Stimulated activated CD8-positive, alpha-beta memory T cell treated with anti-CD3 and anti-CD28 coated beads, Interleukin-15, amount 100 ng/mL, for 4 hours (primary cell): ENCODE results near the gene SERPINB2.
"Not testable (repeated sequence)": the region's sequence is repeated elsewhere in the genome, so short reads cannot be mapped to it uniquely, and the experiment has no call there.

ENCODE experiments used
- DNase-seq, 2 donors: peaks; one replicate each; pipeline ENCODE4 v3.0.0-alpha.2; 2020; ENCODE audit warnings: low read depth in 2 of 2

The SERPINB2 gene

GRCh38 chr18:63888470-63889190 is 1.1 kb downstream of the SERPINB2 start:
- DNase-seq, result no peak

- DNase-seq, result no peak
Measured at GRCh38 chr18:63889626-63890025, 2.1 kb downstream of the SERPINB2 start.

- DNase-seq, result no peak
Measured at GRCh38 chr18:63890237-63890949, 2.9 kb downstream of the SERPINB2 start.

- no peak for DNase-seq
Measured at GRCh38 chr18:63890950-63891304, 3.4 kb downstream of the SERPINB2 start.

GRCh38 chr18:63892566-63892965 is 5.1 kb downstream of the SERPINB2 start:
- DNase-seq, result no peak

GRCh38 chr18:63894106-63894772 is 6.7 kb downstream of the SERPINB2 start:
- DNase-seq, result no peak

- DNase-seq, result no peak
Measured at GRCh38 chr18:63895190-63895589, 7.7 kb downstream of the SERPINB2 start.

- DNase-seq, result no peak
Measured at GRCh38 chr18:63897072-63897471, 9.6 kb downstream of the SERPINB2 start.

- no peak for DNase-seq
Measured at GRCh38 chr18:63899206-63899605, 11.7 kb downstream of the SERPINB2 start.

GRCh38 chr18:63903851-63904570 is 16.5 kb downstream of the SERPINB2 start:
- no peak for DNase-seq

- no peak for DNase-seq
Measured at GRCh38 chr18:63904694-63905093, 17.2 kb downstream of the SERPINB2 start.

GRCh38 chr18:63905361-63905760 is 17.9 kb downstream of the SERPINB2 start:
- no peak for DNase-seq

GRCh38 chr18:63906056-63906455 is 18.6 kb downstream of the SERPINB2 start:
- no peak for DNase-seq

- DNase-seq, result no peak
Measured at GRCh38 chr18:63907664-63908063, 20.2 kb downstream of the SERPINB2 start, which contains the start of gene SERPINB10. TSS of gene SERPINB10 (plus strand) at chr18:63907958. CDS start at chr18:63915511, 7,553 bp downstream.

GRCh38 chr18:63908858-63909257 is 21.4 kb downstream of the SERPINB2 start:
- no peak for DNase-seq

- no peak for DNase-seq
Measured at GRCh38 chr18:63909870-63910269, 22.4 kb downstream of the SERPINB2 start.

- DNase-seq, result no peak
Measured at GRCh38 chr18:63917817-63918216, 30.3 kb downstream of the SERPINB2 start.

GRCh38 chr18:63922049-63922448 is 34.5 kb downstream of the SERPINB2 start:
- no peak for DNase-seq

- no peak for DNase-seq
Measured at GRCh38 chr18:63924551-63924950, 37.0 kb downstream of the SERPINB2 start.

GRCh38 chr18:63928331-63928730 is 40.8 kb downstream of the SERPINB2 start:
- DNase-seq, result no peak

GRCh38 chr18:63929369-63929768 is 41.9 kb downstream of the SERPINB2 start:
- not testable (repeated sequence) for DNase-seq

GRCh38 chr18:63930773-63931354 is 43.4 kb downstream of the SERPINB2 start:
- no peak for DNase-seq
